A673 (cell line): ENCODE data around the gene ASPRV1. TPM values are rescaled to one million over a fixed set of nuclear protein-coding genes. Genes with fewer than 3 reads are reported as not detected.

Experiments used
- BruUV-seq: library from RNA; stranded (reverse); fragments of 400-500 nt; replicated peaks from 2 replicates; lab custom pipeline; 2021; lab: Mats Ljungman, UMichigan
- CTCF ChIA-PET: fragments of 300-600 bp; sonication (Branson Sonifier 250); formaldehyde crosslinking; loops from one replicate; lab custom pipeline; 2022; ENCODE audit warnings: antibody characterized with exemption; lab: Charles Lee
- POLR2A ChIA-PET: fragments of 300-600 bp; sonication (Branson Sonifier 250); formaldehyde crosslinking; loops from one replicate; lab custom pipeline; 2022; ENCODE audit warnings: antibody characterized with exemption; ENCODE audit not compliant: low non-redundant PET; lab: Charles Lee
- DNase-seq: peaks from one replicate; pipeline ENCODE4 v3.0.0-alpha.2; 2015; ENCODE audit warnings: low spot score
- H3K27ac ChIP-seq: fragments of 200-600 bp; sonication (generic); 2 replicates; pipeline ENCODE4 v1.5.1; 2016; ENCODE audit warnings: mixed run types, low read depth, mild to moderate bottlenecking, mixed read lengths, antibody characterized with exemption, low read length; ENCODE audit not compliant: poor library complexity, severe bottlenecking
- H3K27me3 ChIP-seq: fragments of 200-600 bp; sonication (generic); replicated peaks from 2 replicates; pipeline ENCODE4 v1.6.1; 2017; ENCODE audit warnings: mixed run types, low read depth, mild to moderate bottlenecking, mixed read lengths, antibody characterized with exemption, low read length; ENCODE audit not compliant: insufficient read depth, poor library complexity
- H3K36me3 ChIP-seq: fragments of 200-600 bp; sonication (generic); 2 replicates; pipeline ENCODE4 v1.6.1; 2016; ENCODE audit warnings: mixed run types, mild to moderate bottlenecking, mixed read lengths, antibody characterized with exemption, low read length; ENCODE audit not compliant: insufficient read depth, poor library complexity, severe bottlenecking
- H3K4me1 ChIP-seq: fragments of 200-600 bp; sonication (generic); 2 replicates; pipeline ENCODE4 v1.6.1; 2017; ENCODE audit warnings: mixed run types, mild to moderate bottlenecking, mixed read lengths, antibody characterized with exemption, low read length; ENCODE audit not compliant: insufficient read depth, poor library complexity, severe bottlenecking
- H3K4me3 ChIP-seq: fragments of 200-600 bp; sonication (generic); 2 replicates; pipeline ENCODE4 v1.5.1; 2016; ENCODE audit warnings: low read depth, mixed run types, mild to moderate bottlenecking, mixed read lengths, low read length; ENCODE audit not compliant: poor library complexity, severe bottlenecking
- H3K9me3 ChIP-seq: fragments of 200-600 bp; sonication (generic); 2 replicates; pipeline ENCODE4 v1.6.1; 2016; ENCODE audit warnings: mixed run types, low read depth, mild to moderate bottlenecking, mixed read lengths, antibody characterized with exemption, low read length; ENCODE audit not compliant: poor library complexity, severe bottlenecking
- EZH2 ChIP-seq: fragments of 200-600 bp; sonication (generic); IDR thresholded peaks from 2 replicates; pipeline ENCODE4 v1.6.1; 2017; ENCODE audit warnings: borderline replicate concordance, low read depth, mild to moderate bottlenecking, mixed read lengths, antibody characterized with exemption, low read length; ENCODE audit not compliant: poor library complexity, severe bottlenecking
- intact Hi-C: fragments of 100-400 bp; cut with micrococcal nuclease; formaldehyde crosslinking; loops from one replicate; pipeline ENCODE4 v1.10.0; 2022; ENCODE audit not compliant: unreplicated experiment
- total RNA-seq: library from RNA; stranded (reverse); gene quantifications from 2 replicates; pipeline ENCODE4 v1.2.3, GENCODE V29; 2021
- TF ChIP-seq, protein P1 (sequence below): fragments of 300-800, 200-600 bp; sonication (generic); conservative IDR thresholded peaks from 2 replicates; pipeline ENCODE4 v1.5.1; 2017; ENCODE audit warnings: low read depth, mild to moderate bottlenecking, antibody characterized with exemption, low read length, moderate library complexity, mixed read lengths

Gene ASPRV1
- total RNA-seq, 1 experiment from 2014 or later = 0.73 TPM

DNA sequence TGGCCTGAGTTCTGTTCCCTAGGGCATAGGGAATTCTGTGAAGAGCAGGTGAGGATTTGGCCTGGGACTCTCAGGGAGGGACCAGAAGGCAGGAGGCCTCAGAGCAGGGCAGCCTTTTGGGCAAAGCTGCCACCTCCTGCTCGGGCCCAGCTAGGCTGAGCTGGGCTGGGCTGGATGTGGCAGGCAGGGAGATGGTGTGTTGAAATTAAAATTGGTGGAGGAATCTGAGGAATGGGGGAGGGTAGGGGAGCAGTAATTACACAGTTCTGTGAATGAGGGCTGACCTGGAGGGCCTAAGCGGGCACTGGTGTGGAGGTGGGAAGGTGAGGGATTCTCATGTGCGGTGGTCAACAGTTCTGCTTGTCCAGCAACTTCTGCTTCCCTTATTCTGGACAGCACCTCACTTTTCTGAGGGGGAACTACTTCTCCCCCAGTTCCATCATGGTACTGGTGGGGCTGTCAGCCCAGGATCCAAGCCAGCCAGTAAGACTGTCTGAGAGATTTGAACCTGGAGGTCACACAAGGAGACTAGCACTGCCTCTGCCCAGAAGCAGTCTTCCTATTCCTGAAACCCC is 22.0 kb upstream of the ASPRV1 start:
- ChIA-PET CTCF (no interaction called here), POLR2A (no interaction called here)
- Histone ChIP-seq H3K36me3 (no peaks in the 10 kb centered on the region), H3K9me3 (no peaks in the 10 kb centered on the region), H3K4me3 (no peak overlapping the region), H3K4me1 (no peaks in the 10 kb centered on the region), H3K27me3 (no peaks in the 10 kb centered on the region), H3K27ac (no peak overlapping the region)
- no peak for TF ChIP-seq EZH2
- TF ChIP-seq, protein P1, sequence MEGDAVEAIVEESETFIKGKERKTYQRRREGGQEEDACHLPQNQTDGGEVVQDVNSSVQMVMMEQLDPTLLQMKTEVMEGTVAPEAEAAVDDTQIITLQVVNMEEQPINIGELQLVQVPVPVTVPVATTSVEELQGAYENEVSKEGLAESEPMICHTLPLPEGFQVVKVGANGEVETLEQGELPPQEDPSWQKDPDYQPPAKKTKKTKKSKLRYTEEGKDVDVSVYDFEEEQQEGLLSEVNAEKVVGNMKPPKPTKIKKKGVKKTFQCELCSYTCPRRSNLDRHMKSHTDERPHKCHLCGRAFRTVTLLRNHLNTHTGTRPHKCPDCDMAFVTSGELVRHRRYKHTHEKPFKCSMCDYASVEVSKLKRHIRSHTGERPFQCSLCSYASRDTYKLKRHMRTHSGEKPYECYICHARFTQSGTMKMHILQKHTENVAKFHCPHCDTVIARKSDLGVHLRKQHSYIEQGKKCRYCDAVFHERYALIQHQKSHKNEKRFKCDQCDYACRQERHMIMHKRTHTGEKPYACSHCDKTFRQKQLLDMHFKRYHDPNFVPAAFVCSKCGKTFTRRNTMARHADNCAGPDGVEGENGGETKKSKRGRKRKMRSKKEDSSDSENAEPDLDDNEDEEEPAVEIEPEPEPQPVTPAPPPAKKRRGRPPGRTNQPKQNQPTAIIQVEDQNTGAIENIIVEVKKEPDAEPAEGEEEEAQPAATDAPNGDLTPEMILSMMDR = no peak
- no TSS peak for BruUV-seq
- intact Hi-C loops = no loop called here
- DNase-seq = no peak

DNA sequence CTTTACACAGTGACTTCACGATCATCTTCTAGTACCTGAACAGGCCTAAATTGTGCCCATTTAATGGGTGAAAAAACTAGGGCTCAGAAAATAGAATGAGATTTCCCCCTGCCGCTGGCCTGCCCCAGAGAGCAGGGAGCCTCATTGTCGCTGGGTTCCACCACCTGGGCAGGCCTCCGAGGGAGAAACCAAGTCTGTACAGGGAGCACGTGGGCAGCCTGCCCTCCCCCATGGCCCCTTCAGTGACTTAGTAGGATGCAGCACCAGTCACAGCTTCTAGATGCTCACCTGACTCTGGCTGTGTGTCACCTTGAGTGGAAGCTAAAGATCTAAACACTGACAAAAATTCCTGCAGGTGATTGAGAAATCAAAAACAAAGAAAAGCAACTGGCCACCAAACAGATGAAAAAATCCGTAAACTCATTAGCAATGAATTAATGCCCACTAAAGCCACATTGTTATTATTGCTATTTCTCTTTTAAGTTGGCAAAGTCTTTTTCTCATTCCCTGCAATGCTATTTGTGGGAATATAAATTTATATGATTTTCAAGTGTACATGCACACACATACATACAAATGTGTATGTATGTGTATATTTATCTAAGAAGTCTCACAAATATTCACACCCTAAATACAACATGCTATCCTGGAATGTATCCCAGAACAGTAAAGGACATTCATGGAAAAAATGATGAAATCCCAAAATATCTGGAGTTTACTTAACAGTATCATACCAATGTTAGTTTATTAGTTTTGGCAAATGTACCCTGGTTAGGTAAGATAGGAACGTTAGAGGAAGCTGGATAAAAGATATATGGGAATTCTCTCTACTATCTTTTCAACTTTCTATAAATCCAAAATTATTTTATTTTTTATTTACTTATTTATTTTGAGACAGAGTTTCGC is 18.7 kb upstream of the ASPRV1 start:
- Histone ChIP-seq H3K4me1 (no peaks in the 10 kb centered on the region), H3K27ac (no peak overlapping the region), H3K4me3 (no peak overlapping the region), H3K36me3 (no peaks in the 10 kb centered on the region), H3K9me3 (no peaks in the 10 kb centered on the region), H3K27me3 (no peaks in the 10 kb centered on the region)
- no peak for DNase-seq
- ChIA-PET POLR2A (interaction anchor here (0.6 kb wide), 1 partner anchor 28 kb away, joined by 3 read pairs; no protein-coding TSS in a partner anchor), CTCF (no interaction called here)
- TF ChIP-seq, protein P1 = no peak
- TF ChIP-seq EZH2 = no peak
- BruUV-seq = no TSS peak
- intact Hi-C loops = no loop called here

DNA sequence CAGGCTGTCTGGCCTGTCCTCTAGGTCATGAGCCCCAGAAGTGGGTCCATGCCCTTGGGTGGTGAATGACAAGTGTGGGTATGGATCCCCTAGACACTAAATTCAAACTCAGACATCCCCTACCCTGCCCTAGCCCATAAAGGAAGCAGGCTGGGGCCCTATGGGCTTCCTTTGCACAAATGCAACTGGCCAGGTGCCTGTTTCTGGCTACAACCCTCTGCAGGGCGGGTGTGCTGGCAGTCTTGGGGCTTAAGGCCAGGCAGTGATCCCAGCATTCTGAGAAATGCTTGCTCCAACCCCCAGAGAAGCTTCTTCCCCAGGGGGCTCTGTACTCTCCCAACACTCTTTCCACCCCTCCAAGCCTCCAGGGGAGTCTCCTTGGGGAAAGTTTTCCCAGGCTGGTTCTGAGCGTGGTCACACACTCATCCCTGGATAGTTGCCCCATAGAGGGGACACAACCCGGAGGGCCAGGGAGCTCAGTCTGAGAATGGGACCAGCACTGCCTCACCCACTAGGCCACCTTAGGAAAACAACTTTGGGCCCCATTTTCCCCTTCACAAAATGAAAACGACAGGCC is 16.6 kb upstream of the ASPRV1 start:
- no TSS peak for BruUV-seq
- no peaks in the 10 kb centered on the region for H3K36me3 ChIP-seq
- ChIA-PET CTCF (interaction anchor here (0.6 kb wide), 1 partner anchor 905 kb away, joined by 6 read pairs; no protein-coding TSS in a partner anchor), POLR2A (no interaction called here)
- DNase-seq = no peak
- no peak overlapping the region for H3K4me3 ChIP-seq
- no peaks in the 10 kb centered on the region for H3K9me3 ChIP-seq
- no peak overlapping the region for H3K27ac ChIP-seq
- TF ChIP-seq, protein P1 = no peak
- no peak for TF ChIP-seq EZH2
- intact Hi-C loops = no loop called here
- H3K4me1 ChIP-seq = no peaks in the 10 kb centered on the region
- H3K27me3 ChIP-seq = no peaks in the 10 kb centered on the region
